H1 (cell line): Measurements from ENCODE around the gene CDH1.

ENCODE experiments used
- NRF1 ChIP-seq: IDR thresholded peaks from 2 replicates; pipeline ENCODE4 v1.6.1; 2011; ENCODE audit warnings: mild to moderate bottlenecking, low read depth, low read length, improper control_type of control experiment
- TF ChIP-seq, protein P1 (sequence below), 3 experiments: IDR thresholded peaks; 1 replicate in 2 of 3; 2 replicates in 1 of 3; pipeline versions ENCODE4 v1.5.1 to v1.6.1; 2011; ENCODE audit warnings: low read length in 3 of 3, mild to moderate bottlenecking in 3 of 3, inconsistent platforms in 2 of 3, low read depth in 1 of 3, moderate library complexity in 1 of 3; ENCODE audit not compliant: insufficient read depth in 1 of 3; ENCODE audit errors: control extremely low read depth in 1 of 3

DNA sequence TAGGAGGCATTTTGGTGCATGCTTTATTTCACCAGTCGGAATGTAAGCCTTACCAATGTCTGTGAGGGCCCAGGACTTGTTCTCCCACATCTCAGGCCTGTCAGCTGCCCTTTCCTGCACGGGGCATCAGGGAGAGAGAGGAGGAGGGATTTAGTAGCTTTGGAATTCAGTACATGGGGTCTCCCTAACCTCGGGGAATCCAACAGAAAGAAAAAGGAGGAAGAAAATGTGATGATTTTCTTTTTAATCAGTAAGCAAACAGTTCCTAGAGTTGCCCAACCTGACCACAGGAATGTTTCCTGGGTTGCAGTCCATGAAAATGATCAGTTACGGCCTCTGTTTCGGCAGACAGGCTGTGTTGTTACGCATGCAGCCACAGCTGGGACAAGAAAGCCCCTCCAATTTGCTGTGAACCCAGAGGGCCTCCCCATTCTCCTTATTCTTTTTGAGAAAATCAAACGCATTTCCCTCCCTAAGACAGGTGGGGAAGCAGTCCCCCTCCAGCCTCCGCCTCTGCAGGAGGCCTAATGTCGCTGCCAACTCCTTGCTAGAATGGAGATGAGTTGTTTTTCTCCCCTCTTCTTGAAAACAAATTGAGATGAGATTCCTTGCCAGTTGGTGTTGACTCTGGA, 53.2 kb downstream of the CDH1 start:
- TF ChIP-seq, protein P1, sequence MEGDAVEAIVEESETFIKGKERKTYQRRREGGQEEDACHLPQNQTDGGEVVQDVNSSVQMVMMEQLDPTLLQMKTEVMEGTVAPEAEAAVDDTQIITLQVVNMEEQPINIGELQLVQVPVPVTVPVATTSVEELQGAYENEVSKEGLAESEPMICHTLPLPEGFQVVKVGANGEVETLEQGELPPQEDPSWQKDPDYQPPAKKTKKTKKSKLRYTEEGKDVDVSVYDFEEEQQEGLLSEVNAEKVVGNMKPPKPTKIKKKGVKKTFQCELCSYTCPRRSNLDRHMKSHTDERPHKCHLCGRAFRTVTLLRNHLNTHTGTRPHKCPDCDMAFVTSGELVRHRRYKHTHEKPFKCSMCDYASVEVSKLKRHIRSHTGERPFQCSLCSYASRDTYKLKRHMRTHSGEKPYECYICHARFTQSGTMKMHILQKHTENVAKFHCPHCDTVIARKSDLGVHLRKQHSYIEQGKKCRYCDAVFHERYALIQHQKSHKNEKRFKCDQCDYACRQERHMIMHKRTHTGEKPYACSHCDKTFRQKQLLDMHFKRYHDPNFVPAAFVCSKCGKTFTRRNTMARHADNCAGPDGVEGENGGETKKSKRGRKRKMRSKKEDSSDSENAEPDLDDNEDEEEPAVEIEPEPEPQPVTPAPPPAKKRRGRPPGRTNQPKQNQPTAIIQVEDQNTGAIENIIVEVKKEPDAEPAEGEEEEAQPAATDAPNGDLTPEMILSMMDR (IDR thresholded peaks at IDR 0.05; ENCODE audit: control extremely low read depth in 1 of 3, insufficient read depth in 1 of 3, low read depth in 1 of 3, low read length in 3 of 3) = no peak
- no peak for TF ChIP-seq NRF1
